Measurements from ENCODE around the gene CDK4.

GRCh38 chr12:57760347-57760982 is 8.4 kb upstream of the CDK4 start:
- TF ChIP-seq POLR2A (IDR thresholded peaks at IDR 0.05), result no peak
- TF ChIP-seq, protein P1, sequence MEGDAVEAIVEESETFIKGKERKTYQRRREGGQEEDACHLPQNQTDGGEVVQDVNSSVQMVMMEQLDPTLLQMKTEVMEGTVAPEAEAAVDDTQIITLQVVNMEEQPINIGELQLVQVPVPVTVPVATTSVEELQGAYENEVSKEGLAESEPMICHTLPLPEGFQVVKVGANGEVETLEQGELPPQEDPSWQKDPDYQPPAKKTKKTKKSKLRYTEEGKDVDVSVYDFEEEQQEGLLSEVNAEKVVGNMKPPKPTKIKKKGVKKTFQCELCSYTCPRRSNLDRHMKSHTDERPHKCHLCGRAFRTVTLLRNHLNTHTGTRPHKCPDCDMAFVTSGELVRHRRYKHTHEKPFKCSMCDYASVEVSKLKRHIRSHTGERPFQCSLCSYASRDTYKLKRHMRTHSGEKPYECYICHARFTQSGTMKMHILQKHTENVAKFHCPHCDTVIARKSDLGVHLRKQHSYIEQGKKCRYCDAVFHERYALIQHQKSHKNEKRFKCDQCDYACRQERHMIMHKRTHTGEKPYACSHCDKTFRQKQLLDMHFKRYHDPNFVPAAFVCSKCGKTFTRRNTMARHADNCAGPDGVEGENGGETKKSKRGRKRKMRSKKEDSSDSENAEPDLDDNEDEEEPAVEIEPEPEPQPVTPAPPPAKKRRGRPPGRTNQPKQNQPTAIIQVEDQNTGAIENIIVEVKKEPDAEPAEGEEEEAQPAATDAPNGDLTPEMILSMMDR (IDR thresholded peaks at IDR 0.05), result no peak

Measured in vagina (tissue), 2 donors.